SK-N-SH (cell line): Measurements from ENCODE around the gene SHB. TPM values are rescaled to one million over a fixed set of nuclear protein-coding genes. Genes with fewer than 3 reads are reported as not detected.

ENCODE experiments used
- CTCF ChIA-PET: fragments of 300-600, 350-600 bp; formaldehyde crosslinking; extraction: SDS; loops from one replicate; lab custom pipeline; 2021; lab: Yijun Ruan, JAX
- POLR2A ChIA-PET: fragments of 350-600 bp; sonication (Branson Sonifier 250); formaldehyde crosslinking; extraction: SDS; loops from one replicate; lab custom pipeline; 2020; ENCODE audit warnings: antibody characterized with exemption, inconsistent platforms; lab: Yijun Ruan, JAX
- DNase-seq: peaks from one replicate; pipeline ENCODE4 v3.0.0; 2012
- H2AFZ ChIP-seq: fragments of 200-600 bp; sonication (generic); 2 replicates; pipeline ENCODE4 v1.8.1; 2016; ENCODE audit warnings: antibody characterized with exemption, mild to moderate bottlenecking, low read depth
- H3F3A ChIP-seq: fragments of 200-600 bp; sonication (generic); replicated peaks from 2 replicates; pipeline ENCODE3; 2016; ENCODE audit warnings: antibody characterized with exemption, mild to moderate bottlenecking; ENCODE audit not compliant: insufficient read depth
- H3K27ac ChIP-seq, 2 experiments: fragments of 200-500 bp in 1 of 2; fragments of 200-600 bp in 1 of 2; sonication (Bioruptor generic) in 1 of 2; sonication (generic), shearing (Covaris generic) in 1 of 2; 2 replicates each; pipeline versions ENCODE4 v1.5.1 to v1.6.1; 2014 to 2016; ENCODE audit warnings: low read depth in 2 of 2, inconsistent platforms in 1 of 2, low read length in 1 of 2, mild to moderate bottlenecking in 1 of 2, mixed read lengths in 1 of 2
- H3K27me3 ChIP-seq: fragments of 200-600 bp; sonication (generic), shearing (Covaris generic); 2 replicates; pipeline ENCODE4 v1.6.1; 2016; ENCODE audit warnings: mixed run types; ENCODE audit not compliant: insufficient read depth
- H3K36me3 ChIP-seq, 2 experiments: fragments of 200-500 bp in 1 of 2; fragments of 200-600 bp in 1 of 2; sonication (Bioruptor generic) in 1 of 2; sonication (generic) in 1 of 2; replicated peaks in 1 of 2; 2 replicates each; pipeline versions ENCODE3 to v1.5.1; 2014 to 2016; ENCODE audit warnings: low read length in 1 of 2, mild to moderate bottlenecking in 1 of 2; ENCODE audit not compliant: insufficient read depth in 2 of 2, control insufficient read depth in 1 of 2
- H3K4me1 ChIP-seq, 2 experiments: fragments of 200-500 bp in 1 of 2; fragments of 200-600 bp in 1 of 2; sonication (Bioruptor generic) in 1 of 2; sonication (generic), shearing (Covaris generic) in 1 of 2; 2 replicates each; pipeline versions ENCODE4 v1.5.1 to v1.6.1; 2014 to 2016; ENCODE audit warnings: low read depth in 1 of 2, low read length in 1 of 2, mixed run types in 1 of 2; ENCODE audit not compliant: insufficient read depth in 2 of 2, control insufficient read depth in 1 of 2
- H3K4me2 ChIP-seq: fragments of 200-600 bp; sonication (generic), shearing (Covaris generic); 2 replicates; pipeline ENCODE4 v1.6.1; 2017; ENCODE audit warnings: mixed run types
- H3K4me3 ChIP-seq, 2 experiments: fragments of 200-500 bp in 1 of 2; fragments of 200-600 bp in 1 of 2; sonication (Bioruptor generic) in 1 of 2; sonication (generic), shearing (Covaris generic) in 1 of 2; 2 replicates each; pipeline versions ENCODE4 v1.5.1 to v1.8.1; 2014 to 2016; ENCODE audit warnings: low read depth in 2 of 2, inconsistent platforms in 1 of 2, low read length in 1 of 2, mild to moderate bottlenecking in 1 of 2, mixed read lengths in 1 of 2, moderate library complexity in 1 of 2
- H3K79me2 ChIP-seq: fragments of 200-600 bp; sonication (generic); 2 replicates; pipeline ENCODE4 v1.8.1; 2017; ENCODE audit warnings: mild to moderate bottlenecking; ENCODE audit not compliant: insufficient read depth
- H3K9ac ChIP-seq: fragments of 200-600 bp; sonication (generic); 2 replicates; pipeline ENCODE4 v1.6.1; 2017; ENCODE audit warnings: mixed run types
- H3K9me2 ChIP-seq: fragments of 200-600 bp; sonication (generic); 2 replicates; pipeline ENCODE4 v1.6.1; 2017; ENCODE audit warnings: mixed run types
- H3K9me3 ChIP-seq: fragments of 200-600 bp; sonication (generic); 2 replicates; pipeline ENCODE4 v1.6.1; 2017; ENCODE audit warnings: mixed run types, mild to moderate bottlenecking, moderate library complexity
- H4K20me1 ChIP-seq: fragments of 200-600 bp; sonication (generic); 2 replicates; pipeline ENCODE4 v1.6.1; 2017; ENCODE audit warnings: mild to moderate bottlenecking, mixed run types; ENCODE audit not compliant: insufficient read depth
- FOSL2 ChIP-seq: IDR thresholded peaks from 2 replicates; pipeline ENCODE4 v1.4.0; 2012; ENCODE audit warnings: low read depth, mild to moderate bottlenecking, moderate library complexity, borderline replicate concordance
- FOXJ3 ChIP-seq: sonication (generic); formaldehyde crosslinking; IDR thresholded peaks from 2 replicates; pipeline ENCODE4 v1.5.1; 2020; ENCODE audit warnings: mild to moderate bottlenecking, missing genetic modification reagents
- FOXM1 ChIP-seq: IDR thresholded peaks from 2 replicates; pipeline ENCODE4 v1.4.0; 2012; ENCODE audit warnings: low read depth, mild to moderate bottlenecking
- GABPA ChIP-seq: IDR thresholded peaks from 2 replicates; pipeline ENCODE4 v1.4.0; 2012; ENCODE audit warnings: low read depth, mild to moderate bottlenecking
- GATA2 ChIP-seq: sonication (generic); formaldehyde crosslinking; IDR thresholded peaks from 2 replicates; pipeline ENCODE4 v1.5.0; 2020; ENCODE audit warnings: mild to moderate bottlenecking, missing genetic modification reagents
- JUND ChIP-seq: IDR thresholded peaks from 2 replicates; pipeline ENCODE4 v1.4.0; 2012
- MEF2A ChIP-seq: IDR thresholded peaks from 2 replicates; pipeline ENCODE4 v1.4.0; 2012; ENCODE audit warnings: low read depth, borderline replicate concordance
- MXI1 ChIP-seq: IDR thresholded peaks from 2 replicates; pipeline ENCODE4 v1.6.1; 2012; ENCODE audit warnings: mild to moderate bottlenecking, low read depth, low read length, improper control_type of control experiment
- NRF1 ChIP-seq: IDR thresholded peaks from 2 replicates; pipeline ENCODE4 v1.6.1; 2012; ENCODE audit warnings: low read depth, mild to moderate bottlenecking, low read length
- POLR2AphosphoS5 ChIP-seq: IDR thresholded peaks from 2 replicates; pipeline ENCODE4 v1.6.1; 2012; ENCODE audit warnings: low read depth, low read length
- RCOR1 ChIP-seq: fragments of 150-350 bp; IDR thresholded peaks from 2 replicates; pipeline ENCODE4 v1.6.1; 2017; ENCODE audit warnings: antibody characterized with exemption, low read length
- RXRA ChIP-seq: IDR thresholded peaks from 2 replicates; pipeline ENCODE4 v1.4.0; 2012; ENCODE audit warnings: low read depth, mild to moderate bottlenecking, borderline replicate concordance
- SIN3A ChIP-seq: IDR thresholded peaks from 2 replicates; pipeline ENCODE4 v1.6.1; 2012; ENCODE audit warnings: low read depth, mild to moderate bottlenecking, low read length, moderate library complexity, borderline replicate concordance
- TCF12 ChIP-seq: IDR thresholded peaks from 2 replicates; pipeline ENCODE4 v1.4.0; 2012
- WGBS: methylation state at CpG from one replicate; pipeline ENCODE4 v1.1.6; 2017; ENCODE audit warnings: low lambda C conversion rate; 5-methylcytosine and 5-hydroxymethylcytosine counted together
- polyA plus RNA-seq, 3 experiments: library from polyadenylated mRNA; depleted of rRNA; stranded (reverse); fragments of >200 nt; gene quantifications; 2 replicates each; pipeline ENCODE4 v1.2.3, GENCODE V29; 2012
- TF ChIP-seq, protein P1 (sequence below): IDR thresholded peaks from 2 replicates; pipeline ENCODE4 v1.4.0; 2012; ENCODE audit warnings: low read depth, borderline replicate concordance
- TF ChIP-seq, protein P2 (sequence below): IDR thresholded peaks from 2 replicates; pipeline ENCODE4 v1.4.0; 2012; ENCODE audit warnings: low read depth, borderline replicate concordance
- TF ChIP-seq, protein P3 (sequence below): fragments of 150-350 bp; IDR thresholded peaks from 2 replicates; pipeline ENCODE4 v1.6.1; 2017; ENCODE audit warnings: antibody characterized with exemption, low read length, low read depth, borderline replicate concordance

Gene SHB
- polyA plus RNA-seq, 1 of the 3 experiments (the other 2 are of a cell fraction): 26.0 TPM

DNA sequence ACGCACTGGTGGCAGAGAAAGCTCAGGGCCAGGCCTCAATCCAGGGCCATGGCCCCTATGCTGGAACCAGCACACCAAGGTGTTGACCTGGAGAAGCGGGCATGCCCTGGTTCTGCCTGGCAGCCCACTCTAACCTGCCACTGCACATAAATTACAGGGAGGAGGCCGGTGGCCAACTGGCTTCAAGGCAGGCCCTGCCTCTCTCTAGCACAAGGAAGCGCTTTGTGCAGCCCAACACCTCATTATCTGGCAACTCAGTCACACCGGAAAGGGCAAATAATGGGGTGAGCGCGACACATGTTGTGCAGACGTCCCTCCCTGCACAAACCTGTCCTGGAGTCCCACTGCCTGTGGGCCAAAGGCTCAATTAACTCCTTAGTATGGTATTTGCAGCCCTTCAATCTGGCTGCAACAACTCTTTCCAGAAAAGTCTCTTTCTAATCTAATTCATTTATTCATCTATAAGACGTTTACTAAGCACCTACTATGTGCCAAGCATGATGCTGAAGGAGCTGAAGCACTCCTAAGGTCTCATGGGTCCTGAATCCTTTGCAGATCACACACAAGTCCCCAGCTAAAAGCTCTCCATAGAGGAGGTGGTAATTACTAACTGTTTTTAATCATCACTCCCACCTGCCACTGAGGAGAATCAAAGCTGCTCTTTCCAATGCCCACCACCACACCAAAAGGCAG, 24.9 kb downstream of the SHB start:
- CTCF ChIA-PET: interaction anchor here (0.7 to 2.0 kb wide), 7 partner anchors 10 to 165 kb away, joined by 3 to 6 read pairs (median 3); no protein-coding TSS in a partner anchor
- Histone ChIP-seq H4K20me1 (0 out of 2 replicates have a peak, but pooled peaks cover 11% of the 10 kb centered on the region), H3K4me2 (no peak overlapping the region), H3K9ac (no peak overlapping the region), H3K27ac (peak overlapping the region in 1 of 2 experiments; percentile 20; a peak in 2 of 4 replicates), H2AFZ (no peak overlapping the region), H3K79me2 (peaks cover 90% of the 10 kb centered on the region), H3K4me1 (peaks cover 55 to 70% of the 10 kb centered on the region in 2 experiments)
- no peak for DNase-seq
- POLR2A ChIA-PET: interaction anchor here (1.1 kb wide), 1 partner anchor 16 kb away, joined by 3 read pairs; no protein-coding TSS in a partner anchor
- WGBS: 87% methylated on average over 9 of the region's 9 CpGs
- TF ChIP-seq JUND (no peak), FOXJ3 (CRISPR knock-in tag) (no peak), NRF1 (no peak), GABPA (no peak), GATA2 (CRISPR knock-in tag) (no peak), FOXM1 (no peak), RXRA (no peak), POLR2AphosphoS5 (no peak), MEF2A (no peak), MXI1 (no peak), FOSL2 (no peak), RCOR1 (no peak), SIN3A (no peak), TCF12 (no peak)
- TF ChIP-seq, protein P1, sequence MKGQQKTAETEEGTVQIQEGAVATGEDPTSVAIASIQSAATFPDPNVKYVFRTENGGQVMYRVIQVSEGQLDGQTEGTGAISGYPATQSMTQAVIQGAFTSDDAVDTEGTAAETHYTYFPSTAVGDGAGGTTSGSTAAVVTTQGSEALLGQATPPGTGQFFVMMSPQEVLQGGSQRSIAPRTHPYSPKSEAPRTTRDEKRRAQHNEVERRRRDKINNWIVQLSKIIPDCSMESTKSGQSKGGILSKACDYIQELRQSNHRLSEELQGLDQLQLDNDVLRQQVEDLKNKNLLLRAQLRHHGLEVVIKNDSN: no peak
- TF ChIP-seq, protein P2, sequence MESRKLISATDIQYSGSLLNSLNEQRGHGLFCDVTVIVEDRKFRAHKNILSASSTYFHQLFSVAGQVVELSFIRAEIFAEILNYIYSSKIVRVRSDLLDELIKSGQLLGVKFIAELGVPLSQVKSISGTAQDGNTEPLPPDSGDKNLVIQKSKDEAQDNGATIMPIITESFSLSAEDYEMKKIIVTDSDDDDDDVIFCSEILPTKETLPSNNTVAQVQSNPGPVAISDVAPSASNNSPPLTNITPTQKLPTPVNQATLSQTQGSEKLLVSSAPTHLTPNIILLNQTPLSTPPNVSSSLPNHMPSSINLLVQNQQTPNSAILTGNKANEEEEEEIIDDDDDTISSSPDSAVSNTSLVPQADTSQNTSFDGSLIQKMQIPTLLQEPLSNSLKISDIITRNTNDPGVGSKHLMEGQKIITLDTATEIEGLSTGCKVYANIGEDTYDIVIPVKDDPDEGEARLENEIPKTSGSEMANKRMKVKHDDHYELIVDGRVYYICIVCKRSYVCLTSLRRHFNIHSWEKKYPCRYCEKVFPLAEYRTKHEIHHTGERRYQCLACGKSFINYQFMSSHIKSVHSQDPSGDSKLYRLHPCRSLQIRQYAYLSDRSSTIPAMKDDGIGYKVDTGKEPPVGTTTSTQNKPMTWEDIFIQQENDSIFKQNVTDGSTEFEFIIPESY: no peak
- TF ChIP-seq, protein P3, sequence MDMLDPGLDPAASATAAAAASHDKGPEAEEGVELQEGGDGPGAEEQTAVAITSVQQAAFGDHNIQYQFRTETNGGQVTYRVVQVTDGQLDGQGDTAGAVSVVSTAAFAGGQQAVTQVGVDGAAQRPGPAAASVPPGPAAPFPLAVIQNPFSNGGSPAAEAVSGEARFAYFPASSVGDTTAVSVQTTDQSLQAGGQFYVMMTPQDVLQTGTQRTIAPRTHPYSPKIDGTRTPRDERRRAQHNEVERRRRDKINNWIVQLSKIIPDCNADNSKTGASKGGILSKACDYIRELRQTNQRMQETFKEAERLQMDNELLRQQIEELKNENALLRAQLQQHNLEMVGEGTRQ: no peak
- TF ChIP-seq, all 33 proteins: peak for 0
- H3K9me3 ChIP-seq: no peaks in the 10 kb centered on the region
- H3K9me2 ChIP-seq: no peaks in the 10 kb centered on the region
- H3K36me3 ChIP-seq: no peaks in the 10 kb centered on the region
- peaks cover 37% of the 10 kb centered on the region for H3F3A ChIP-seq
- H3K27me3 ChIP-seq: no peaks in the 10 kb centered on the region
- no peak overlapping the region for H3K4me3 ChIP-seq
